CD4-positive, alpha-beta T cell treated with Interleukin-2 at 100 ng/mL for 4 hours (primary cell): ENCODE measurements around the gene MRTFA.
A peak's percentile ranks its signal among the peaks of the same experiment; 100 is the strongest.

Experiments used
- DNase-seq: peaks from one replicate; pipeline ENCODE4 v3.0.0-alpha.2; 2020; ENCODE audit warnings: low spot score

The MRTFA gene

GRCh38 chr22:40491990-40492631, 144.4 kb downstream of the MRTFA start:
- DNase-seq = peak; percentile 49

GRCh38 chr22:40487663-40488249, 148.8 kb downstream of the MRTFA start:
- DNase-seq = peak; percentile 64

GRCh38 chr22:40486962-40487602, 149.4 kb downstream of the MRTFA start:
- no peak for DNase-seq

- DNase-seq = no peak
Measured at GRCh38 chr22:40485813-40486667, 150.5 kb downstream of the MRTFA start.

GRCh38 chr22:40484906-40485669, 151.4 kb downstream of the MRTFA start:
- DNase-seq = no peak

- DNase-seq = no peak
Measured at GRCh38 chr22:40482886-40483285, 153.6 kb downstream of the MRTFA start.

- DNase-seq = no peak
Measured at GRCh38 chr22:40482391-40482790, 154.1 kb downstream of the MRTFA start.

GRCh38 chr22:40480996-40481395, 155.5 kb downstream of the MRTFA start:
- no peak for DNase-seq

GRCh38 chr22:40479887-40480538, 156.5 kb downstream of the MRTFA start:
- no peak for DNase-seq

- DNase-seq = no peak
Measured at GRCh38 chr22:40479126-40479800, 157.3 kb downstream of the MRTFA start.

GRCh38 chr22:40478338-40479125, 158.0 kb downstream of the MRTFA start:
- DNase-seq = no peak

- no peak for DNase-seq
Measured at GRCh38 chr22:40477683-40478337, 158.7 kb downstream of the MRTFA start.

- DNase-seq = no peak
Measured at GRCh38 chr22:40476341-40476740, 160.2 kb downstream of the MRTFA start.

GRCh38 chr22:40473703-40474102, 162.8 kb downstream of the MRTFA start:
- DNase-seq = no peak

GRCh38 chr22:40472579-40472978, 163.9 kb downstream of the MRTFA start:
- DNase-seq = no peak

GRCh38 chr22:40472051-40472450, 164.5 kb downstream of the MRTFA start:
- DNase-seq = no peak

GRCh38 chr22:40469181-40469580, 167.3 kb downstream of the MRTFA start:
- no peak for DNase-seq

- DNase-seq = no peak
Measured at GRCh38 chr22:40468616-40469015, 167.9 kb downstream of the MRTFA start.

- no peak for DNase-seq
Measured at GRCh38 chr22:40466976-40467375, 169.5 kb downstream of the MRTFA start.
